H1 (cell line): ENCODE data around the gene NAA60.

ENCODE experiments used
- CEBPB ChIP-seq: IDR thresholded peaks from 2 replicates; pipeline ENCODE4 v1.6.1; 2012; ENCODE audit warnings: low read depth, low read length
- CHD2 ChIP-seq: IDR thresholded peaks from 2 replicates; pipeline ENCODE4 v1.6.1; 2012; ENCODE audit warnings: low read length, improper control_type of control experiment
- EZH2 ChIP-seq: fragments of 200-600 bp; sonication (generic); IDR thresholded peaks from 2 replicates; pipeline ENCODE4 v1.7.1; 2012; ENCODE audit warnings: low read depth, mild to moderate bottlenecking, moderate library complexity, low read length, inconsistent platforms; ENCODE audit not compliant: severe bottlenecking
- MAFK ChIP-seq: IDR thresholded peaks from 2 replicates; pipeline ENCODE4 v1.6.1; 2012; ENCODE audit warnings: low read depth, mild to moderate bottlenecking, improper control_type of control experiment, low read length
- PHF8 ChIP-seq: fragments of 200-600 bp; sonication (generic); conservative IDR thresholded peaks from 2 replicates; pipeline ENCODE4 v1.7.1; 2012; ENCODE audit warnings: low read depth, mild to moderate bottlenecking, inconsistent platforms, low read length, moderate library complexity
- POLR2A ChIP-seq, 2 experiments: IDR thresholded peaks; 1 replicate in 1 of 2; 2 replicates in 1 of 2; pipeline ENCODE4 v1.6.1; 2011; ENCODE audit warnings: low read depth in 2 of 2, low read length in 2 of 2, mild to moderate bottlenecking in 2 of 2; ENCODE audit errors: control extremely low read depth in 1 of 2
- SP1 ChIP-seq: IDR thresholded peaks from 2 replicates; pipeline ENCODE4 v1.6.1; 2011; ENCODE audit warnings: low read depth, low read length
- TAF1 ChIP-seq: IDR thresholded peaks from 2 replicates; pipeline ENCODE4 v1.6.1; 2011; ENCODE audit warnings: mild to moderate bottlenecking, low read depth, low read length
- TCF12 ChIP-seq: IDR thresholded peaks from 2 replicates; pipeline ENCODE4 v1.6.1; 2011; ENCODE audit warnings: low read depth, mild to moderate bottlenecking, low read length
- TF ChIP-seq, protein P1 (sequence below), 3 experiments: IDR thresholded peaks; 1 replicate in 2 of 3; 2 replicates in 1 of 3; pipeline versions ENCODE4 v1.5.1 to v1.6.1; 2011; ENCODE audit warnings: low read length in 3 of 3, mild to moderate bottlenecking in 3 of 3, inconsistent platforms in 2 of 3, low read depth in 1 of 3, moderate library complexity in 1 of 3; ENCODE audit not compliant: insufficient read depth in 1 of 3; ENCODE audit errors: control extremely low read depth in 1 of 3

- TF ChIP-seq CHD2, result no peak
- TF ChIP-seq, protein P1, sequence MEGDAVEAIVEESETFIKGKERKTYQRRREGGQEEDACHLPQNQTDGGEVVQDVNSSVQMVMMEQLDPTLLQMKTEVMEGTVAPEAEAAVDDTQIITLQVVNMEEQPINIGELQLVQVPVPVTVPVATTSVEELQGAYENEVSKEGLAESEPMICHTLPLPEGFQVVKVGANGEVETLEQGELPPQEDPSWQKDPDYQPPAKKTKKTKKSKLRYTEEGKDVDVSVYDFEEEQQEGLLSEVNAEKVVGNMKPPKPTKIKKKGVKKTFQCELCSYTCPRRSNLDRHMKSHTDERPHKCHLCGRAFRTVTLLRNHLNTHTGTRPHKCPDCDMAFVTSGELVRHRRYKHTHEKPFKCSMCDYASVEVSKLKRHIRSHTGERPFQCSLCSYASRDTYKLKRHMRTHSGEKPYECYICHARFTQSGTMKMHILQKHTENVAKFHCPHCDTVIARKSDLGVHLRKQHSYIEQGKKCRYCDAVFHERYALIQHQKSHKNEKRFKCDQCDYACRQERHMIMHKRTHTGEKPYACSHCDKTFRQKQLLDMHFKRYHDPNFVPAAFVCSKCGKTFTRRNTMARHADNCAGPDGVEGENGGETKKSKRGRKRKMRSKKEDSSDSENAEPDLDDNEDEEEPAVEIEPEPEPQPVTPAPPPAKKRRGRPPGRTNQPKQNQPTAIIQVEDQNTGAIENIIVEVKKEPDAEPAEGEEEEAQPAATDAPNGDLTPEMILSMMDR (IDR thresholded peaks at IDR 0.05; ENCODE audit: control extremely low read depth in 1 of 3, insufficient read depth in 1 of 3, low read depth in 1 of 3, low read length in 3 of 3), result no peak
- no peak for TF ChIP-seq TAF1
- TF ChIP-seq CEBPB, result no peak
- no peak for TF ChIP-seq EZH2
- no peak for TF ChIP-seq POLR2A (IDR thresholded peaks at IDR 0.05; ENCODE audit: control extremely low read depth in 1 of 2, low read depth in 2 of 2, low read length in 2 of 2)
- TF ChIP-seq PHF8, result no peak
- TF ChIP-seq MAFK, result no peak
- no peak for TF ChIP-seq TCF12
- TF ChIP-seq SP1, result no peak
These were observed 27.2 kb downstream of the NAA60 start for GRCh38 chr16:3470723-3471122.
